Mesothelial cell of epicardium (in vitro differentiated cells): ENCODE measurements around the gene IL10. TPM values are rescaled to one million over a fixed set of nuclear protein-coding genes. Genes with fewer than 3 reads are reported as not detected.

ENCODE experiments used
- DNase-seq, 2 experiments: peaks; one replicate each; pipeline ENCODE4 v3.0.0; 2021; ENCODE audit warnings: low spot score in 2 of 2; ENCODE audit not compliant: unreplicated experiment in 2 of 2
- H3K27ac Mint-ChIP-seq: 2 replicates; pipeline ENCODE4 v1.8.0; 2021; ENCODE audit warnings: mixed read lengths
- H3K27me3 Mint-ChIP-seq: 2 replicates; pipeline ENCODE4 v1.8.0; 2021; ENCODE audit warnings: low read depth, mixed read lengths
- H3K36me3 Mint-ChIP-seq: 2 replicates; pipeline ENCODE4 v1.8.0; 2021; ENCODE audit warnings: mixed read lengths
- H3K4me1 Mint-ChIP-seq: 2 replicates; pipeline ENCODE4 v1.8.0; 2021; ENCODE audit warnings: mixed read lengths
- H3K4me3 Mint-ChIP-seq: 2 replicates; pipeline ENCODE4 v1.8.0; 2021; ENCODE audit warnings: mild to moderate bottlenecking, moderate library complexity, mixed read lengths
- H3K9me3 Mint-ChIP-seq: 2 replicates; pipeline ENCODE4 v1.8.0; 2021; ENCODE audit warnings: mixed read lengths
- total RNA-seq: library from RNA; stranded (reverse); gene quantifications from 3 replicates; pipeline ENCODE4 v1.2.1, GENCODE V29; 2021
- TF ChIP-seq, protein P1 (sequence below): fragments of 200-600 bp; sonication (generic); IDR thresholded peaks from one replicate; pipeline ENCODE4 v1.5.0; 2021; ENCODE audit warnings: antibody characterized with exemption; ENCODE audit not compliant: unreplicated experiment

Gene IL10
- total RNA-seq, 1 donor from 2014 or later, result not detected

DNA sequence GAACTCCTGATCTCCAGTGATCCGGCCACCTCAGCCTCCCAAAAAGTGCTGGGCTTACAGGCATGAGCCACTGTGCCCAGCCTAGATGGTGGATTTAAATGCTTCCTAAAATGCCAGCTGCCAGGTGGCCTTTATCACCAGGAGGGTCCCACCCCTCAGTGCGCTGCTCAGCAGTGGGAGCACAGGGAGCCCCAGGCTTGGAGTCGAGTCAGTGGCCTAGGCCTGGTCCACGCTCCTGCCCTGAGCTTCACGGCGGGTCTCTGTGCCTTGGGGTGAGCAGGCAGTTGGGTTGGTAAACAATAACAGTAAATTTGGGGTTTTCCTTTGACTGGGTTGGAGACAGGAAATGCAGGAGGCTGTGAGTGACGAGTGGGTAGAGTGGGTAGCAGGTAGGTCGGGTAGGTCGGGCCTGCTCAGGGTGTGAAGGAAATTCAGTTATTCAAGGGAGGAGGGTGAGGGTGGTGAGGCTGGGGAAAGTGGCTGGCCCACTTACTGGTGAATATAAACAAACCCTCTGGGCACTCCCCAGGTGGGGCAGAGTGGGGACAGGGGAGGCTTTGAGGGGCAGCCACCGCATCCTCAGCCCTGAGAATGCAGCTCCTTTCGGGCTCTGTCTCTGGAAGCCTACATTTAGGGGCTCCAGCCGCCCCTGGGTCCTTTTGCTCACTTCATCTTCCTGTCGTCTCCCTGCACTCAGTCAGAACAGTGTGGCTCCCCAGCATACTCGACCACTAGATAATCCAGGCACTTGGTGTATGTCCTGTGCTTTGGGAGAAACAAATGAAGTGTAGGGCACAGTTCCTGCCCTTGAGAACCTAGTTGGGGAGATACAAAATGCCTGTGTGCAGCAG, 35.2 kb downstream of the IL10 start:
- Mint-ChIP-seq H3K27ac (no peak overlapping the region), H3K9me3 (no peaks in the 10 kb centered on the region), H3K27me3 (no peaks in the 10 kb centered on the region), H3K36me3 (peaks cover 9% of the 10 kb centered on the region), H3K4me3 (no peak overlapping the region), H3K4me1 (no peaks in the 10 kb centered on the region)
- DNase-seq, result no peak
- TF ChIP-seq, protein P1, sequence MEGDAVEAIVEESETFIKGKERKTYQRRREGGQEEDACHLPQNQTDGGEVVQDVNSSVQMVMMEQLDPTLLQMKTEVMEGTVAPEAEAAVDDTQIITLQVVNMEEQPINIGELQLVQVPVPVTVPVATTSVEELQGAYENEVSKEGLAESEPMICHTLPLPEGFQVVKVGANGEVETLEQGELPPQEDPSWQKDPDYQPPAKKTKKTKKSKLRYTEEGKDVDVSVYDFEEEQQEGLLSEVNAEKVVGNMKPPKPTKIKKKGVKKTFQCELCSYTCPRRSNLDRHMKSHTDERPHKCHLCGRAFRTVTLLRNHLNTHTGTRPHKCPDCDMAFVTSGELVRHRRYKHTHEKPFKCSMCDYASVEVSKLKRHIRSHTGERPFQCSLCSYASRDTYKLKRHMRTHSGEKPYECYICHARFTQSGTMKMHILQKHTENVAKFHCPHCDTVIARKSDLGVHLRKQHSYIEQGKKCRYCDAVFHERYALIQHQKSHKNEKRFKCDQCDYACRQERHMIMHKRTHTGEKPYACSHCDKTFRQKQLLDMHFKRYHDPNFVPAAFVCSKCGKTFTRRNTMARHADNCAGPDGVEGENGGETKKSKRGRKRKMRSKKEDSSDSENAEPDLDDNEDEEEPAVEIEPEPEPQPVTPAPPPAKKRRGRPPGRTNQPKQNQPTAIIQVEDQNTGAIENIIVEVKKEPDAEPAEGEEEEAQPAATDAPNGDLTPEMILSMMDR, result no peak

DNA sequence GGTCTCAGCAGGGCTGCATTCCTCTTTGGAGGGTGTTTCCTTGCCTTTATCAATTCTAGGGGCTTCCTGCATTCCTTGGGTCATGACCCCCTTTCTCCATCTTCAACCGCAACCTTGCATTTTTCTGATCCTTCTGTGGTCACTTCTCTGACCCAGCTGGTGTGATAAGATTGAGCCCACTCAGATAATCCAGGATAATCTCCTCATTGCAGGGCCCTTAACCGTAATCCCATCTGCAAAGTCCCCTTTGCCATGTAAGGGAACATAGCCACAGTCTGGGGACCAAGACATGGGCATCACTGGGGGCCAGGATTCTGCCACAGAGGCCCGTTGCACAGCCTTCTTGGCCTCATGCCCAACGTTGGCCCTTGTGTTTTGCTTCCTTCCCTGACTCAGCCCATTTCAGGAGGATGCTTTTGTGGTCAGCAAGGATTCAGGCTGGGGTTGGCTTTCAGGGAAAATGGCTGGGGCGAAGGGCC, 36.7 kb downstream of the IL10 start:
- no peak for DNase-seq
- no peak overlapping the region for H3K27ac Mint-ChIP-seq
- TF ChIP-seq, protein P1, result no peak

DNA sequence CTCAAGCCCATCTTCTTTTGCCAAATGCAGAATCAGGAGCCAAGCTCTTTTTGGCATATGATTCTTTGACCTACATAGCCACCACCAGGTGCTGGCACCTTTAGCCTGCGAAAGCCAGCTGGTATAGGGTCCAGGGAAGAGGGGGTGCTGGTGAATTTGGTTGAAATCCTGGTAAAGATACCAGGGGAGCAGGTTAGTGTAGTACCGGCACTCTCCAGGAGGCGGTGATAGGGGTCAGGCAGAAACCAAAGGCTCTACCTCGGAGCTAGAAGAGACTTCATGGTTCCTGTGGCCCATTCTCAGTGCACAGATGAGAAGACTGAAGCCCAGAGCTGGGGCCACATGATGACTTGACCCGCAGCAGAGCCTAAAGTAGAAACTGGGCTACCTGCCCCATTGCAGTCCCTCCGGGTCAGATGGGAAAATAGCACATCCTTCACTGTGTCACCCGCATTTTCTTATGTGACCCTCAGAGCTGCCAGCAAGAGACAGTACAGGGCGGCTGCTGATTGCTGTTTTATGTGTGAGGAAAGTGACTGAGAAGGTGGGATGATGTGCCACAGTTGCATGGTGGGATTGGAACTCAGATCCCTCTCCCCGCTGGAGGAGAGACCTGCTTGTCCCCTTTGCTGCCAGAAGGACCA, 37.7 kb downstream of the IL10 start:
- Mint-ChIP-seq H3K27me3 (no peaks in the 10 kb centered on the region), H3K4me3 (no peak overlapping the region), H3K27ac (no peak overlapping the region), H3K9me3 (no peaks in the 10 kb centered on the region), H3K36me3 (peaks cover 15% of the 10 kb centered on the region), H3K4me1 (no peaks in the 10 kb centered on the region)
- TF ChIP-seq, protein P1, result peak; percentile 86
- peak in 1 of 2 experiments; percentile 71 for DNase-seq

More for the DNA sequence above, 36.7 kb downstream of the IL10 start:
- Mint-ChIP-seq H3K4me1 (no peaks in the 10 kb centered on the region), H3K4me3 (no peak overlapping the region), H3K9me3 (no peaks in the 10 kb centered on the region), H3K27me3 (no peaks in the 10 kb centered on the region), H3K36me3 (peaks cover 12% of the 10 kb centered on the region)

DNA sequence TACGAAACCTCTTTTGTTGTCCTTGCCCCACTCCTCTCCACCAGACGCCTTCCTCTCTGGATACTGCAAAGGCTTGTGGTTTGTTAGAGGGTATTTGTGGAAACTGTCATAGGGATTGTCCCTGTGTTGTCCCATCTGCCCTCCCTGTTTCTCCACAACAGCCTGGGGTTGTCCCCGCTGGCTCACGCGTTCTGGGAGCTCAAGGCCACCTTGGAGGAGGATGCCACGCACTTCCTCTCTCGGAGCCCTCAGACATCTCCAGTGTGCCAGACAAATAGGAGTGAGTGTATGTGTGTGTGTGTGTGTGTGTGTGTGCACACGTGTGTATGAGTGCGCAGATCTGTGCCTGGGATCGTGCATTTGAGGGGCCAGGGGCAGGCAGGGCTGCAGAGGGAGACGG, 39.3 kb downstream of the IL10 start:
- Mint-ChIP-seq H3K27ac (no peak overlapping the region), H3K36me3 (peaks cover 15% of the 10 kb centered on the region), H3K4me1 (peaks cover 2% of the 10 kb centered on the region), H3K4me3 (no peak overlapping the region), H3K27me3 (no peaks in the 10 kb centered on the region), H3K9me3 (no peaks in the 10 kb centered on the region)
- no peak for DNase-seq
- TF ChIP-seq, protein P1, result no peak

DNA sequence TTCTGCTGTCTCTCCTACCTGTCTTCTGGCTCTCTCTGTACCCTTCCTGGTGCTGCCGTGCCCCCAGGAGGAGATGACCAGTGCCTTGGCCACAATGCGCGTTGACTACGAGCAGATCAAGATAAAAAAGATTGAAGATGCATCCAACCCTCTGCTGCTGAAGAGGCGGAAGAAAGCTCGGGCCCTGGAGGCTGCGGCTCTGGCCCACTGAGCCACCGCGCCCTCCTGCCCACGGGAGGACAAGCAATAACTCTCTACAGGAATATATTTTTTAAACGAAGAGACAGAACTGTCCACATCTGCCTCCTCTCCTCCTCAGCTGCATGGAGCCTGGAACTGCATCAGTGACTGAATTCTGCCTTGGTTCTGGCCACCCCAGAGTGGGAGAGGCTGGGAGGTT, 39.8 kb downstream of the IL10 start:
- H3K27me3 Mint-ChIP-seq, result no peaks in the 10 kb centered on the region

More for the DNA sequence above, 39.8 kb downstream of the IL10 start:
- no peaks in the 10 kb centered on the region for H3K9me3 Mint-ChIP-seq
- DNase-seq, result no peak
- peaks cover 15% of the 10 kb centered on the region for H3K36me3 Mint-ChIP-seq
- TF ChIP-seq, protein P1, result no peak
- H3K27ac Mint-ChIP-seq, result no peak overlapping the region
- peaks cover 2% of the 10 kb centered on the region for H3K4me1 Mint-ChIP-seq
- no peak overlapping the region for H3K4me3 Mint-ChIP-seq
